ENCODE results near the gene ETV3.

Gene ETV3

DNA sequence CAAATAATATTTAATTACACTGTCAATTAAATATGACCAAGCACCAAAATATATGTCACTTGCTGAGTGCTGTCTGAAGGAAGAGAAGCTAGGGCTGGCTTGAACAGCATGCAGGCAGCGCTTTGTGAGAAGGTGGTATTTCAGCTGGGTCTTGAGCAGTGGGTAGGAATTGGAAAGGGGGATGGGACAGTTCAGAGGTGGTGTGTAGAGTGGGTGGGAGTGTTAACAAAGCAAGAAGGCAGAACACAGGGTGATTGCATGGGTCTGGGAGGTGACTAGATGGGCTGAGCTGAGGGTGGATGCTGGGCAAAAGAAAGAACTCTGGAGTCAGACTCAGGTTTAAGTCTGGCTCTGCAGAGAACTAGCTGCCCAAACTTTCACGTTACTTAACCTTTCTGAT lies 14.3 kb upstream of the ETV3 start:
- Histone ChIP-seq H3K36me3 (ENCODE audit: control insufficient read depth, low read length) (no peaks in the 10 kb centered on the region), H3K4me2 (ENCODE audit: low read length) (no peak overlapping the region), H3K27ac (ENCODE audit: low read depth, low read length) (no peak overlapping the region), H3K4me1 (ENCODE audit: control insufficient read depth, low read length) (peaks cover 3% of the 10 kb centered on the region; the same call in 1 of the 2 replicates), H3K27me3 (ENCODE audit: control insufficient read depth, low read length) (peaks cover 26% of the 10 kb centered on the region), H3F3A (ENCODE audit: control insufficient read depth, insufficient read depth) (no peaks in the 10 kb centered on the region), H3K9me2 (replicated peaks; ENCODE audit: control insufficient read depth, low read length) (no peaks in the 10 kb centered on the region), H3K4me3 (ENCODE audit: low read length) (no peak overlapping the region), H3K9me3 (ENCODE audit: control insufficient read depth, insufficient read depth, low read length) (no peaks in the 10 kb centered on the region), H3K79me2 (ENCODE audit: control insufficient read depth, low read length) (no peaks in the 10 kb centered on the region), H4K20me1 (ENCODE audit: control insufficient read depth, insufficient read depth, low read depth, low read length) (no peaks in the 10 kb centered on the region)
- TF ChIP-seq EZH2phosphoT487 (IDR thresholded peaks at IDR 0.05; ENCODE audit: borderline replicate concordance, low read length): no peak
- TF ChIP-seq, protein P1, sequence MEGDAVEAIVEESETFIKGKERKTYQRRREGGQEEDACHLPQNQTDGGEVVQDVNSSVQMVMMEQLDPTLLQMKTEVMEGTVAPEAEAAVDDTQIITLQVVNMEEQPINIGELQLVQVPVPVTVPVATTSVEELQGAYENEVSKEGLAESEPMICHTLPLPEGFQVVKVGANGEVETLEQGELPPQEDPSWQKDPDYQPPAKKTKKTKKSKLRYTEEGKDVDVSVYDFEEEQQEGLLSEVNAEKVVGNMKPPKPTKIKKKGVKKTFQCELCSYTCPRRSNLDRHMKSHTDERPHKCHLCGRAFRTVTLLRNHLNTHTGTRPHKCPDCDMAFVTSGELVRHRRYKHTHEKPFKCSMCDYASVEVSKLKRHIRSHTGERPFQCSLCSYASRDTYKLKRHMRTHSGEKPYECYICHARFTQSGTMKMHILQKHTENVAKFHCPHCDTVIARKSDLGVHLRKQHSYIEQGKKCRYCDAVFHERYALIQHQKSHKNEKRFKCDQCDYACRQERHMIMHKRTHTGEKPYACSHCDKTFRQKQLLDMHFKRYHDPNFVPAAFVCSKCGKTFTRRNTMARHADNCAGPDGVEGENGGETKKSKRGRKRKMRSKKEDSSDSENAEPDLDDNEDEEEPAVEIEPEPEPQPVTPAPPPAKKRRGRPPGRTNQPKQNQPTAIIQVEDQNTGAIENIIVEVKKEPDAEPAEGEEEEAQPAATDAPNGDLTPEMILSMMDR (IDR thresholded peaks at IDR 0.05; ENCODE audit: low read depth, low read length, poor library complexity, severe bottlenecking): no peak

DNA sequence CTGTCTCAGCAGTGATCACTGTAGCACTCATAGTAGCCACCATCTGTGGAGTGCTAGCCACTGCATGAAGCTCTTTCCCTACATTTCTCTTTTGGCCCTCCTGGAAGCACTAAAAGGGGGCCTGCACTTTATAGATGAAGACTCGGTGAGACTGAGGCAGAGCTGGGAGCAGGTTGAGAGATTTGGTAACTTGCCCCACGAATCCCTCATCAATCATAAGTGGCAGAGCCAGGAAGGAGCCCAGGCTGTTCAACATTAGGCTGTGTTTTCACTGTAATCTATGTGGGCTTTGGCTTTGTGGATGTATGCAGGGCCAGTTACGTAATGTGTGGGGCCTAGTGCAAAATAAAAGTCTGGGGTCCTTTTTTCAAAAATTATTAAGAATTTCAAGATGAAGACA lies 13.3 kb upstream of the ETV3 start:
- Histone ChIP-seq H3K4me2 (ENCODE audit: low read length) (no peak overlapping the region), H3K4me1 (ENCODE audit: control insufficient read depth, low read length) (peaks cover 3% of the 10 kb centered on the region; the same call in 1 of the 2 replicates), H3K36me3 (ENCODE audit: control insufficient read depth, low read length) (no peaks in the 10 kb centered on the region), H3K9me3 (ENCODE audit: control insufficient read depth, insufficient read depth, low read length) (no peaks in the 10 kb centered on the region), H3K27ac (ENCODE audit: low read depth, low read length) (no peak overlapping the region), H3F3A (ENCODE audit: control insufficient read depth, insufficient read depth) (no peaks in the 10 kb centered on the region), H3K27me3 (ENCODE audit: control insufficient read depth, low read length) (peaks cover 19% of the 10 kb centered on the region), H3K4me3 (ENCODE audit: low read length) (no peak overlapping the region), H3K79me2 (ENCODE audit: control insufficient read depth, low read length) (no peaks in the 10 kb centered on the region), H3K9me2 (replicated peaks; ENCODE audit: control insufficient read depth, low read length) (no peaks in the 10 kb centered on the region), H4K20me1 (ENCODE audit: control insufficient read depth, insufficient read depth, low read depth, low read length) (no peaks in the 10 kb centered on the region)
- TF ChIP-seq EZH2phosphoT487 (IDR thresholded peaks at IDR 0.05; ENCODE audit: borderline replicate concordance, low read length): no peak
- TF ChIP-seq, protein P1 (IDR thresholded peaks at IDR 0.05; ENCODE audit: low read depth, low read length, poor library complexity, severe bottlenecking): no peak

DNA sequence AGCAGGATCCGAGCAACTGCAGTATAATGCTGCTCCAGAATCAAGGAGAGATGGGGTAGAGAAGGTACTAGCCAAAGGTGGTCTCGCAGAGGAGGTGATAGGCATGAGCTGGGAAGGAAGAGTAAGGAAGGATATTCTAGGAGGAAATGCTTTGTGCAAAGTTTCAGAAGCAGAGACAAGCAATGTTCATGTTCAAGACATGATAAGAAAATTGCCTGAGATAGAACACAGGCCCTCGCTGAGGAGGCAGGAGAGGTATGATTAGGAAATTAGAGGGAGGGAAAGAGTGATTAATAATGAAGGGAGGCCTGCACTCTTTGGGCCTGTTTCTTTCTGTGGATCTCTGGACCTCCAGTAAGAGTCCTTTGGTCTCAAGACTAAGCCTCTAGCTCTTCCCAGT lies 12.9 kb upstream of the ETV3 start:
- no peak overlapping the region for H3K4me3 ChIP-seq (ENCODE audit: low read length)
- no peaks in the 10 kb centered on the region for H4K20me1 ChIP-seq (ENCODE audit: control insufficient read depth, insufficient read depth, low read depth, low read length)
- TF ChIP-seq, protein P1 (IDR thresholded peaks at IDR 0.05; ENCODE audit: low read depth, low read length, poor library complexity, severe bottlenecking): no peak
- TF ChIP-seq EZH2phosphoT487 (IDR thresholded peaks at IDR 0.05; ENCODE audit: borderline replicate concordance, low read length): no peak
- no peak overlapping the region for H3K4me2 ChIP-seq (ENCODE audit: low read length)
- peaks cover 17% of the 10 kb centered on the region for H3K27me3 ChIP-seq (ENCODE audit: control insufficient read depth, low read length)
- no peaks in the 10 kb centered on the region for H3K79me2 ChIP-seq (ENCODE audit: control insufficient read depth, low read length)
- peaks cover 3% of the 10 kb centered on the region; the same call in 1 of the 2 replicates for H3K4me1 ChIP-seq (ENCODE audit: control insufficient read depth, low read length)
- H3K36me3 ChIP-seq (ENCODE audit: control insufficient read depth, low read length): no peaks in the 10 kb centered on the region
- H3K9me3 ChIP-seq (ENCODE audit: control insufficient read depth, insufficient read depth, low read length): no peaks in the 10 kb centered on the region
- H3F3A ChIP-seq (ENCODE audit: control insufficient read depth, insufficient read depth): no peaks in the 10 kb centered on the region
- H3K27ac ChIP-seq (ENCODE audit: low read depth, low read length): no peak overlapping the region
- no peaks in the 10 kb centered on the region for H3K9me2 ChIP-seq (replicated peaks; ENCODE audit: control insufficient read depth, low read length)
